ENCODE results near the gene CFAP161.

CFAP161 gene

DNA sequence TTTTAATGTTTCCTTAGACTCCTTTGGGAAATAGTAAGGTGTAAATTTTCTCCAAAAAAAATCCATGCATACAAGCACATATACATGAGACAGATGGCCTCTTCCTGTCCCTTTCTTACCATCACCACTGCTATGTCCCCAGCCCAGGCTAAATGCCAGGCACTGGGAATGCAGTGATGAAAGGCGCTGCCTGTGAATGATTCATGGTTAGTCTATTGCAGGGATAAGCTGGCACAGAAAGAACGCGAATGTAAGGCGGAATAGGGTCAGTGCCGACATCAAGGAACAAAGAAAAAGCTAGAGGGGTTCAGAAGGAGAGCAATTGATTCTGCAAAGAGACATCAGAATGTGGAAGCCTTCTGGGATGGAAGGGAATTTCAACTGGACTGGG lies 36.2 kb upstream of the CFAP161 start:
- no peak overlapping the region for H3K9ac ChIP-seq (ENCODE audit: low read depth, low read length)
- no peak overlapping the region for H3K27ac ChIP-seq (ENCODE audit: low read length)
- H3K79me2 ChIP-seq (ENCODE audit: insufficient read depth, low read length) = no peaks in the 10 kb centered on the region
- H3K4me2 ChIP-seq (ENCODE audit: insufficient read depth, low read length) = no peak overlapping the region
- no peak for DNase-seq
- H3K4me1 ChIP-seq (ENCODE audit: insufficient read depth, low read length) = no peaks in the 10 kb centered on the region
- no peaks in the 10 kb centered on the region for H3K9me3 ChIP-seq (ENCODE audit: insufficient read depth, low read length, severe bottlenecking)
- no peaks in the 10 kb centered on the region for H3K36me3 ChIP-seq (ENCODE audit: insufficient read depth, low read length)
- H3K4me3 ChIP-seq (ENCODE audit: low read depth in 1 of 2, low read length in 2 of 2) = no peak overlapping the region
- no peak for ATAC-seq (ENCODE audit: insufficient read depth, low read depth)
- no peak overlapping the region for H2AFZ ChIP-seq (ENCODE audit: low read depth, low read length)
- TF ChIP-seq, protein P1, sequence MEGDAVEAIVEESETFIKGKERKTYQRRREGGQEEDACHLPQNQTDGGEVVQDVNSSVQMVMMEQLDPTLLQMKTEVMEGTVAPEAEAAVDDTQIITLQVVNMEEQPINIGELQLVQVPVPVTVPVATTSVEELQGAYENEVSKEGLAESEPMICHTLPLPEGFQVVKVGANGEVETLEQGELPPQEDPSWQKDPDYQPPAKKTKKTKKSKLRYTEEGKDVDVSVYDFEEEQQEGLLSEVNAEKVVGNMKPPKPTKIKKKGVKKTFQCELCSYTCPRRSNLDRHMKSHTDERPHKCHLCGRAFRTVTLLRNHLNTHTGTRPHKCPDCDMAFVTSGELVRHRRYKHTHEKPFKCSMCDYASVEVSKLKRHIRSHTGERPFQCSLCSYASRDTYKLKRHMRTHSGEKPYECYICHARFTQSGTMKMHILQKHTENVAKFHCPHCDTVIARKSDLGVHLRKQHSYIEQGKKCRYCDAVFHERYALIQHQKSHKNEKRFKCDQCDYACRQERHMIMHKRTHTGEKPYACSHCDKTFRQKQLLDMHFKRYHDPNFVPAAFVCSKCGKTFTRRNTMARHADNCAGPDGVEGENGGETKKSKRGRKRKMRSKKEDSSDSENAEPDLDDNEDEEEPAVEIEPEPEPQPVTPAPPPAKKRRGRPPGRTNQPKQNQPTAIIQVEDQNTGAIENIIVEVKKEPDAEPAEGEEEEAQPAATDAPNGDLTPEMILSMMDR (IDR thresholded peaks at IDR 0.05; ENCODE audit: borderline replicate concordance, extremely low read depth, low read length, poor library complexity, severe bottlenecking) = no peak
- no peak for TF ChIP-seq EZH2 (IDR thresholded peaks at IDR 0.05; ENCODE audit: borderline replicate concordance, low read depth, low read length, severe bottlenecking)
- peaks cover 2% of the 10 kb centered on the region for H3K27me3 ChIP-seq (ENCODE audit: insufficient read depth, low read length, poor library complexity)
- H4K20me1 ChIP-seq (ENCODE audit: insufficient read depth, low read length) = no peaks in the 10 kb centered on the region

DNA sequence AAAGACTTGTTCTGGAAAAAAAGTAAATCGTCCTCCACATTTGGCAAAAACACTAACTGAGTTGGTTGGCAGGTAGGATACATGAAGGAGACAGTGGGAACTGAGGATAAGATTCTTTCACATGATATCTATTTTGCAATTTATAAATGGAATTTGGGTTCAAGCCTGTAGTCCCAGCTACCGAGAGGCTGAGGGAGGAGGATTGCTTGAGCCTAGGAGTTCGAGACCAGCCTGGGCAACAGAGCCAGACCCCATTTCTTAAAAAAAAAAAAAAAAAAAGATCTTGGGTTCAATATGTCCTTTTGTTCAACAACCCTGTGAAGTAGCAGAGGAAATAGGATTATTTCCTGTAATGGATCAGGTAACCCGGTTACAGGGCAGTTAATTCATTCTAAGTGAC lies 35.7 kb upstream of the CFAP161 start:
- H3K4me3 ChIP-seq (ENCODE audit: low read depth in 1 of 2, low read length in 2 of 2) = no peak overlapping the region
- no peak for DNase-seq
- no peak for ATAC-seq (ENCODE audit: insufficient read depth, low read depth)
- no peak overlapping the region for H2AFZ ChIP-seq (ENCODE audit: low read depth, low read length)
- no peaks in the 10 kb centered on the region for H3K4me1 ChIP-seq (ENCODE audit: insufficient read depth, low read length)
- H4K20me1 ChIP-seq (ENCODE audit: insufficient read depth, low read length) = no peaks in the 10 kb centered on the region
- H3K27ac ChIP-seq (ENCODE audit: low read length) = no peak overlapping the region
- no peaks in the 10 kb centered on the region for H3K36me3 ChIP-seq (ENCODE audit: insufficient read depth, low read length)
- H3K79me2 ChIP-seq (ENCODE audit: insufficient read depth, low read length) = no peaks in the 10 kb centered on the region
- peaks cover 2% of the 10 kb centered on the region for H3K27me3 ChIP-seq (ENCODE audit: insufficient read depth, low read length, poor library complexity)
- no peak for TF ChIP-seq EZH2 (IDR thresholded peaks at IDR 0.05; ENCODE audit: borderline replicate concordance, low read depth, low read length, severe bottlenecking)
- TF ChIP-seq, protein P1 (IDR thresholded peaks at IDR 0.05; ENCODE audit: borderline replicate concordance, extremely low read depth, low read length, poor library complexity, severe bottlenecking) = no peak
- no peak overlapping the region for H3K4me2 ChIP-seq (ENCODE audit: insufficient read depth, low read length)
- H3K9me3 ChIP-seq (ENCODE audit: insufficient read depth, low read length, severe bottlenecking) = no peaks in the 10 kb centered on the region
- H3K9ac ChIP-seq (ENCODE audit: low read depth, low read length) = no peak overlapping the region

DNA sequence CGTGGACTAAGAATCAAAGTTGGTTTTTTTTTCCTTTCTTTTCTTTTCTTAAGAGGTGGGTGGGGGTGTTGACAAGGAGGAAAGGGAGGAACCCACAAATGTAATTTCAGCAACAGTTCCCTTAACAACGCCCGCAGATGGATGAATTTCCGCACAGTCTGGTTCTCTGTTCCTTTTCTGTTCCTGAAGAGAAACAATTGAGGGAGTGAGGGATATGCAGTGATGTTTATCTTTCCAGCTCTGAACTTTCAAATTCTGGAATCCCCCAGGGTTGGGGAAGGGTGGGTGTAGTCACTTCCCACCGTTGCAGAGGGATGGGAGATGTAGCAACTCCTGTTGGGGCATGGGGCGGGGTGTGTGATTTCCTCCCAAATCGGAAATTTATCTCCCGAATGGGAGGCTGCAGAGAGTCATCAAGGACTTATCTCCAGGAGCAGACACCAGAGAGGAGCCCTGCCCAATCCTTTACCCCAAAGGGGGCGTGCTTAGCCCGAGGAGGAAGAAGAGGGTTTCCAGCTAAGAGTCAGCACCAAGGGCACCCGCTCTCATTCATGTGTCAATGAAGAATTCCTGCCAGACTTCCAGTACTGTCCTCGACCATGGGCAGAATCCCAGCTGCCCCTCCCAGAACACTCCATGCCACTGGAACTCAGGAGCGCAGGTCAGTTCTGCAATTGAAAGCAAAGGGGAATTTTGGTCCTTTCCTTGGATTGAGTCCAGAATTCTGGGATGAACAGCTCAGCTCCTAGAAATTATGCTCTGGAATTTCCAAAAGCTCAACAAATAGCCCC lies 35.0 kb upstream of the CFAP161 start:
- no peak for ATAC-seq (ENCODE audit: insufficient read depth, low read depth)
- Histone ChIP-seq H3K9ac (ENCODE audit: low read depth, low read length) (no peak overlapping the region), H3K4me3 (ENCODE audit: low read depth in 1 of 2, low read length in 2 of 2) (no peak overlapping the region), H3K27ac (ENCODE audit: low read length) (no peak overlapping the region), H4K20me1 (ENCODE audit: insufficient read depth, low read length) (no peaks in the 10 kb centered on the region), H3K9me3 (ENCODE audit: insufficient read depth, low read length, severe bottlenecking) (no peaks in the 10 kb centered on the region), H3K27me3 (ENCODE audit: insufficient read depth, low read length, poor library complexity) (peaks cover 2% of the 10 kb centered on the region), H3K36me3 (ENCODE audit: insufficient read depth, low read length) (no peaks in the 10 kb centered on the region), H3K4me1 (ENCODE audit: insufficient read depth, low read length) (no peaks in the 10 kb centered on the region), H3K79me2 (ENCODE audit: insufficient read depth, low read length) (no peaks in the 10 kb centered on the region), H3K4me2 (ENCODE audit: insufficient read depth, low read length) (no peak overlapping the region), H2AFZ (ENCODE audit: low read depth, low read length) (no peak overlapping the region)
- no peak for DNase-seq
- TF ChIP-seq, protein P1 (IDR thresholded peaks at IDR 0.05; ENCODE audit: borderline replicate concordance, extremely low read depth, low read length, poor library complexity, severe bottlenecking) = no peak
- no peak for TF ChIP-seq EZH2 (IDR thresholded peaks at IDR 0.05; ENCODE audit: borderline replicate concordance, low read depth, low read length, severe bottlenecking)
